AG04449 (cell line): Measurements from ENCODE around the gene LIN7A.

Experiments
- CTCF ChIA-PET: fragments of 350-600 bp; formaldehyde crosslinking; extraction: SDS; loops from one replicate; lab custom pipeline; 2021; ENCODE audit warnings: antibody characterized with exemption; lab: Yijun Ruan, JAX
- POLR2A ChIA-PET: fragments of 400-600, 350-600 bp; formaldehyde crosslinking; extraction: SDS; loops from one replicate; lab custom pipeline; 2020; ENCODE audit warnings: antibody characterized with exemption, inconsistent platforms; lab: Yijun Ruan, JAX
- DNase-seq: peaks from one replicate; pipeline ENCODE4 v3.0.0-alpha.2; 2010; ENCODE audit warnings: low read depth, low spot score
- H3K4me3 ChIP-seq: 2 replicates; pipeline ENCODE4 v1.5.1; 2011; ENCODE audit warnings: low read depth, mild to moderate bottlenecking, control low read depth, low read length
- TF ChIP-seq, protein P1 (sequence below): IDR thresholded peaks from one replicate; pipeline ENCODE4 v1.5.1; 2011; ENCODE audit warnings: mild to moderate bottlenecking, moderate library complexity, low read length, control low read depth, inconsistent platforms; ENCODE audit not compliant: insufficient read depth; ENCODE audit errors: missing control alignments

Gene LIN7A

DNA sequence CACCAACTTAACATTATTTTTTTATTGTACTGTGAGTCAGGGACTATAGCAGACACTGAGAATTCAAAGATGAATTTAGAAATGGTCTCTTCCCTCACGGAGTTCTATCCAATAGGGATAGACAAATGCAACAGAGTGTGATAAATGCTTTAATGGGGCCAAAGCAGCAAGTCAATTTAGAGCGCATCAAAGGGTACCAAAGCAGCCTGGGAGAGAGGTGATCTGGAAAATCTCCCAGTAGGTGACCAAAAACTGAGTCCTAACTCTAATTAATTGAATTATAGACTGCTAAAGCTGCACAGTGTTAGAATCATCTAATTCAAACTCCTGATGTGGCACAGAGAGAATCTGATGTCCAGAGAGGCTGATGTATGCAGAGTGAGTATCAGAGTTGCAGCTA, 2.6 kb downstream of the LIN7A start:
- TF ChIP-seq, protein P1, sequence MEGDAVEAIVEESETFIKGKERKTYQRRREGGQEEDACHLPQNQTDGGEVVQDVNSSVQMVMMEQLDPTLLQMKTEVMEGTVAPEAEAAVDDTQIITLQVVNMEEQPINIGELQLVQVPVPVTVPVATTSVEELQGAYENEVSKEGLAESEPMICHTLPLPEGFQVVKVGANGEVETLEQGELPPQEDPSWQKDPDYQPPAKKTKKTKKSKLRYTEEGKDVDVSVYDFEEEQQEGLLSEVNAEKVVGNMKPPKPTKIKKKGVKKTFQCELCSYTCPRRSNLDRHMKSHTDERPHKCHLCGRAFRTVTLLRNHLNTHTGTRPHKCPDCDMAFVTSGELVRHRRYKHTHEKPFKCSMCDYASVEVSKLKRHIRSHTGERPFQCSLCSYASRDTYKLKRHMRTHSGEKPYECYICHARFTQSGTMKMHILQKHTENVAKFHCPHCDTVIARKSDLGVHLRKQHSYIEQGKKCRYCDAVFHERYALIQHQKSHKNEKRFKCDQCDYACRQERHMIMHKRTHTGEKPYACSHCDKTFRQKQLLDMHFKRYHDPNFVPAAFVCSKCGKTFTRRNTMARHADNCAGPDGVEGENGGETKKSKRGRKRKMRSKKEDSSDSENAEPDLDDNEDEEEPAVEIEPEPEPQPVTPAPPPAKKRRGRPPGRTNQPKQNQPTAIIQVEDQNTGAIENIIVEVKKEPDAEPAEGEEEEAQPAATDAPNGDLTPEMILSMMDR: no peak
- ChIA-PET CTCF (interaction anchor here (0.8 kb wide), 1 partner anchor 98 kb away, joined by 4 read pairs; no protein-coding TSS in a partner anchor), POLR2A (no interaction called here)
- H3K4me3 ChIP-seq: no peak overlapping the region
- DNase-seq: no peak

DNA sequence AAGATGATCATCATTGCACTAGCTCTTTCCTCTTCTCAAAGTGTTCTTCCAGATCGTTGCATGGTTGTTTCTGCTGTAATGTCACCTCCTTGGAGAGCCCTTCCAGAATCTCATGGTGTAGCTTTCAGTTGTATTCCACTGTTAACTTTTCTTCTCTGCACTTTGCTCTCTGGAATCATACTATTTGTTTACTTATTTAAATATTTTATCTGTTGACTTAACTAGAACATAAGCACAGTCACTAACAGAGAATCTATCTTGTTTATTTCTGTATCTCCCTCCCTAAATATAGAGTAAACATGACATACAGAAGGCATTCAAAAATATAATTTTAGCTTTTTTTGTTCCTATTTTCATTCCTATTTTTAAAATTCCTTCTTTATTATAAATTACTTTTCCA, 11.8 kb downstream of the LIN7A start:
- no peak overlapping the region for H3K4me3 ChIP-seq
- ChIA-PET CTCF (interaction anchor here (1.3 kb wide), 1 partner anchor 11 kb away, joined by 3 read pairs; no protein-coding TSS in a partner anchor), POLR2A (no interaction called here)
- TF ChIP-seq, protein P1: no peak
- no peak for DNase-seq

DNA sequence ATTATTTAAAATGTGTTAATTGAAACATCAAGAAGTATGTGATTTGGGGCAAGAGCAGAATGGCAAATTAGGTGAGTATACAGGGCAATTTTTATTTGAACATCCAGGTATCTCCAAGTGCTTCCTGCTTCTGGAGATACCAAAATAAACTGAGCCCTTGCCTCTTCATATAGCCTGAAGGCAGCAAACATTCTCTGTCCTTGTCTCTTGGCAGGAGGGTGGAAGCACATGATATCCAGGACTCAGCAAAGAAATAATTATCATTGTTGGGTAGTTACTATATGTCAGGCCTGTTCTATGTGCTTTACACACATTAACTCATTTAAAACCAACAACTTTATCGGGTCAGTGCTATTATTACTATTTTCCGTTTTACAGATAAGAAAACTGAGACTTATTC, 12.5 kb downstream of the LIN7A start:
- POLR2A ChIA-PET: no interaction called here
- TF ChIP-seq, protein P1: no peak
- CTCF ChIA-PET: interaction anchor here (0.8 to 1.3 kb wide), 2 partner anchors 12 to 73 kb away, joined by 3 to 4 read pairs; no protein-coding TSS in a partner anchor
- H3K4me3 ChIP-seq: no peak overlapping the region
- DNase-seq: no peak

DNA sequence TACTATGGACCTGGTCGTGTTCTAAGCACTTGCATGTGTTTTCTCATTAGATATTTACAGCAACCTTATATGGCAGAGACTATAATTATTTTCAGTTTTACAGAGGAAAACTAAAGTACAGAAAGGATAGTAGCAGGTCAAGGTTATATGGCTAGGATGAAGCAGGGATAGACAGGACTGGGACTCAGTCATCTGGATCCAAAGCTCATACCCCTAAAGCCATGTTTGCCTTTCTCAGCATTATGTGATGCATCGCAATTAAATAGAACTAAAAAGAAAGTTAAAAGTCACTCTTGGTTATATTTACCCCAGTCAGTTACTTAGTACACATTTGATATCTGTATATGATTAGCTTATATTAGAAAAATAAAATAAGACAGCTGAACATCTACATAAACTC, 13.3 kb downstream of the LIN7A start:
- DNase-seq: no peak
- TF ChIP-seq, protein P1: no peak
- no peak overlapping the region for H3K4me3 ChIP-seq
- ChIA-PET CTCF (interaction anchor here (0.8 kb wide), 1 partner anchor 72 kb away, joined by 4 read pairs; no protein-coding TSS in a partner anchor), POLR2A (no interaction called here)

DNA sequence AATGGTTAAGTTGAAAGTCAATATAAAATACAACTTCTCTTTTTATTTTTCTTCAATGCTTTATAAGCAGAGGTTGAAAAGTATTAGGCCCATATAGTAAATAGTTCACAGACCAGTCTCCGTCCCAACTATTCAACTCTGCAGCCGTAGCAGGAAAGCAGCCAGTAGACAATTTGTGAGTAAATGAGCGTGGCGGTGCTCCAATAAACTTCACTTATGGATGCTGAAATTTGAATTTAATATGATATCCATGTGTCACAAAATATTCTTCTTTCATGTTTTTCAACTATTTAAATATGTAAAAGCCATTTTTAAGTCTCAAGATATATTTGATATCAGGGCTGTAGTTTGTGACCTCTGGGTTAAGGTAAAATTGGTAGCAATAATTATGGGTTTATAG, 17.7 kb downstream of the LIN7A start:
- POLR2A ChIA-PET: no interaction called here
- DNase-seq: no peak
- H3K4me3 ChIP-seq: no peak overlapping the region
- CTCF ChIA-PET: no interaction called here
- TF ChIP-seq, protein P1: no peak

DNA sequence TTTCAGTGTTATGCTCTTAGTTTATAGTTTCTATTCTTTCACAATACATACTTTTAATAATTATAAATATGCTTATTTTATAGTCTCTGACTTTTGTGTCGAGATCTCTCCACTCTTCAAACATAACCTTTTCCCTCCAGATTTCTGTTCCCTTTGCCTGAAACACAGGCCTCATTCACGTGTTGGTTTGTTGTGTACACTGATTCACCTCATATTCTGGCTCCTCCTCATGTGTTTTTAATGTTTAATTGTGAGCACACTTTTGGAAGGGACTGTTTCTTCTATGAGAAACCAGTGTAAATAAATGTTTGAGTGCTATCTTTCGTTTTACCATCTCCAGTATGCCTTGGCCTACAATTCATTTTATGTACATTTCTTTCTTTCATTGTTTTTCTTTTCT, 20.1 kb downstream of the LIN7A start:
- CTCF ChIA-PET: no interaction called here
- TF ChIP-seq, protein P1: no peak
- DNase-seq: no peak
- POLR2A ChIA-PET: no interaction called here
- H3K4me3 ChIP-seq: no peak overlapping the region
